Measurements from ENCODE around the gene PRRT1B. TPM values are rescaled to one million over a fixed set of nuclear protein-coding genes. Genes with fewer than 3 reads are reported as not detected.

PRRT1B gene
- polyA plus RNA-seq, 2 of the 4 experiments (the other 2 are of a cell fraction) = 0.79 to 0.80 TPM

GRCh38 chr9:131543141-131543540, 2.2 kb upstream of the PRRT1B start:
- CTCF ChIA-PET = interaction anchor here (0.7 to 1.8 kb wide), 4 partner anchors 7 to 212 kb away, joined by 3 to 4 read pairs (median 4); partner anchors contain the start of gene RAPGEF1
- no peak overlapping the region for H3K27ac ChIP-seq
- WGBS (ENCODE audit: missing lambda C conversion rate) = 63% methylated on average over 6 of the region's 6 CpGs
- no peak overlapping the region for H3K4me2 ChIP-seq
- POLR2A ChIA-PET = no interaction called here
- no peak for DNase-seq (ENCODE audit: low read depth in 1 of 2, low spot score in 1 of 2)
- H3K4me3 ChIP-seq = no peak overlapping the region
- no peak for FAIRE-seq
- ATAC-seq = no peak
- H3K4me1 ChIP-seq = peaks cover 9% of the 10 kb centered on the region; the same call in 1 of the 3 replicates
- TF ChIP-seq KDM5A (IDR thresholded peaks at IDR 0.05) (no peak), HOXA7 (CRISPR knock-in tag; IDR thresholded peaks at IDR 0.05) (no peak), CEBPB (IDR thresholded peaks at IDR 0.05) (no peak), FOXS1 (CRISPR knock-in tag; IDR thresholded peaks at IDR 0.05) (no peak), HOXB13 (CRISPR knock-in tag; IDR thresholded peaks at IDR 0.05; ENCODE audit: low read depth) (no peak), ELK1 (IDR thresholded peaks at IDR 0.05; ENCODE audit: low read depth, low read length) (no peak), SREBF2 (IDR thresholded peaks at IDR 0.05) (no peak), GATA3 (IDR thresholded peaks at IDR 0.05; ENCODE audit: borderline replicate concordance) (no peak), CHD4 (IDR thresholded peaks at IDR 0.05; ENCODE audit: borderline replicate concordance) (no peak), RFX5 (IDR thresholded peaks at IDR 0.05) (no peak), KDM1A (IDR thresholded peaks at IDR 0.05; ENCODE audit: low read depth) (no peak), EHF (CRISPR knock-in tag; IDR thresholded peaks at IDR 0.05) (no peak), CBX8 (IDR thresholded peaks at IDR 0.05) (no peak), RARB (CRISPR knock-in tag; IDR thresholded peaks at IDR 0.05) (no peak)
- TF ChIP-seq, protein P1, sequence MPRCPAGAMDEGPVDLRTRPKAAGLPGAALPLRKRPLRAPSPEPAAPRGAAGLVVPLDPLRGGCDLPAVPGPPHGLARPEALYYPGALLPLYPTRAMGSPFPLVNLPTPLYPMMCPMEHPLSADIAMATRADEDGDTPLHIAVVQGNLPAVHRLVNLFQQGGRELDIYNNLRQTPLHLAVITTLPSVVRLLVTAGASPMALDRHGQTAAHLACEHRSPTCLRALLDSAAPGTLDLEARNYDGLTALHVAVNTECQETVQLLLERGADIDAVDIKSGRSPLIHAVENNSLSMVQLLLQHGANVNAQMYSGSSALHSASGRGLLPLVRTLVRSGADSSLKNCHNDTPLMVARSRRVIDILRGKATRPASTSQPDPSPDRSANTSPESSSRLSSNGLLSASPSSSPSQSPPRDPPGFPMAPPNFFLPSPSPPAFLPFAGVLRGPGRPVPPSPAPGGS (IDR thresholded peaks at IDR 0.05) = no peak
- H3K9me3 ChIP-seq = peaks cover 34% of the 10 kb centered on the region

GRCh38 chr9:131545786-131546335, 538 bp downstream of the PRRT1B start:
- 2% methylated on average over 20 of the region's 30 CpGs for WGBS (ENCODE audit: missing lambda C conversion rate)
- H3K9me3 ChIP-seq = peaks cover 33% of the 10 kb centered on the region
- TF ChIP-seq RAD21 (conservative IDR thresholded peaks at IDR 0.05 in 1 of 2, IDR thresholded peaks at IDR 0.05 in 1 of 2) (no peak), RARB (CRISPR knock-in tag; IDR thresholded peaks at IDR 0.05) (no peak), FOSL2 (IDR thresholded peaks at IDR 0.05) (no peak), FOSL2 (CRISPR knock-in tag; IDR thresholded peaks at IDR 0.05) (no peak), NR3C1 (IDR thresholded peaks at IDR 0.05) (no peak), ZSCAN20 (CRISPR knock-in tag; IDR thresholded peaks at IDR 0.05) (no peak), ZFP36 (IDR thresholded peaks at IDR 0.05; ENCODE audit: borderline replicate concordance, partially characterized antibody) (no peak), BHLHE40 (IDR thresholded peaks at IDR 0.05; ENCODE audit: low read depth, low read length) (no peak), FOXS1 (CRISPR knock-in tag; IDR thresholded peaks at IDR 0.05) (no peak), EP300 (IDR thresholded peaks at IDR 0.05) (no peak), EHF (CRISPR knock-in tag; IDR thresholded peaks at IDR 0.05) (no peak), HOXB13 (CRISPR knock-in tag; IDR thresholded peaks at IDR 0.05; ENCODE audit: low read depth) (no peak), RFX5 (IDR thresholded peaks at IDR 0.05) (no peak), HOXA7 (CRISPR knock-in tag; IDR thresholded peaks at IDR 0.05) (no peak), USF2 (IDR thresholded peaks at IDR 0.05) (no peak), ZNF302 (CRISPR knock-in tag; IDR thresholded peaks at IDR 0.05) (no peak), CHD4 (IDR thresholded peaks at IDR 0.05; ENCODE audit: borderline replicate concordance) (no peak)
- TF ChIP-seq, protein P2, sequence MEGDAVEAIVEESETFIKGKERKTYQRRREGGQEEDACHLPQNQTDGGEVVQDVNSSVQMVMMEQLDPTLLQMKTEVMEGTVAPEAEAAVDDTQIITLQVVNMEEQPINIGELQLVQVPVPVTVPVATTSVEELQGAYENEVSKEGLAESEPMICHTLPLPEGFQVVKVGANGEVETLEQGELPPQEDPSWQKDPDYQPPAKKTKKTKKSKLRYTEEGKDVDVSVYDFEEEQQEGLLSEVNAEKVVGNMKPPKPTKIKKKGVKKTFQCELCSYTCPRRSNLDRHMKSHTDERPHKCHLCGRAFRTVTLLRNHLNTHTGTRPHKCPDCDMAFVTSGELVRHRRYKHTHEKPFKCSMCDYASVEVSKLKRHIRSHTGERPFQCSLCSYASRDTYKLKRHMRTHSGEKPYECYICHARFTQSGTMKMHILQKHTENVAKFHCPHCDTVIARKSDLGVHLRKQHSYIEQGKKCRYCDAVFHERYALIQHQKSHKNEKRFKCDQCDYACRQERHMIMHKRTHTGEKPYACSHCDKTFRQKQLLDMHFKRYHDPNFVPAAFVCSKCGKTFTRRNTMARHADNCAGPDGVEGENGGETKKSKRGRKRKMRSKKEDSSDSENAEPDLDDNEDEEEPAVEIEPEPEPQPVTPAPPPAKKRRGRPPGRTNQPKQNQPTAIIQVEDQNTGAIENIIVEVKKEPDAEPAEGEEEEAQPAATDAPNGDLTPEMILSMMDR (IDR thresholded peaks at IDR 0.05) = no peak
- TF ChIP-seq, protein P3, sequence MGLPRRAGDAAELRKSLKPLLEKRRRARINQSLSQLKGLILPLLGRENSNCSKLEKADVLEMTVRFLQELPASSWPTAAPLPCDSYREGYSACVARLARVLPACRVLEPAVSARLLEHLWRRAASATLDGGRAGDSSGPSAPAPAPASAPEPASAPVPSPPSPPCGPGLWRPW (IDR thresholded peaks at IDR 0.05) = no peak
- TF ChIP-seq, protein P4, sequence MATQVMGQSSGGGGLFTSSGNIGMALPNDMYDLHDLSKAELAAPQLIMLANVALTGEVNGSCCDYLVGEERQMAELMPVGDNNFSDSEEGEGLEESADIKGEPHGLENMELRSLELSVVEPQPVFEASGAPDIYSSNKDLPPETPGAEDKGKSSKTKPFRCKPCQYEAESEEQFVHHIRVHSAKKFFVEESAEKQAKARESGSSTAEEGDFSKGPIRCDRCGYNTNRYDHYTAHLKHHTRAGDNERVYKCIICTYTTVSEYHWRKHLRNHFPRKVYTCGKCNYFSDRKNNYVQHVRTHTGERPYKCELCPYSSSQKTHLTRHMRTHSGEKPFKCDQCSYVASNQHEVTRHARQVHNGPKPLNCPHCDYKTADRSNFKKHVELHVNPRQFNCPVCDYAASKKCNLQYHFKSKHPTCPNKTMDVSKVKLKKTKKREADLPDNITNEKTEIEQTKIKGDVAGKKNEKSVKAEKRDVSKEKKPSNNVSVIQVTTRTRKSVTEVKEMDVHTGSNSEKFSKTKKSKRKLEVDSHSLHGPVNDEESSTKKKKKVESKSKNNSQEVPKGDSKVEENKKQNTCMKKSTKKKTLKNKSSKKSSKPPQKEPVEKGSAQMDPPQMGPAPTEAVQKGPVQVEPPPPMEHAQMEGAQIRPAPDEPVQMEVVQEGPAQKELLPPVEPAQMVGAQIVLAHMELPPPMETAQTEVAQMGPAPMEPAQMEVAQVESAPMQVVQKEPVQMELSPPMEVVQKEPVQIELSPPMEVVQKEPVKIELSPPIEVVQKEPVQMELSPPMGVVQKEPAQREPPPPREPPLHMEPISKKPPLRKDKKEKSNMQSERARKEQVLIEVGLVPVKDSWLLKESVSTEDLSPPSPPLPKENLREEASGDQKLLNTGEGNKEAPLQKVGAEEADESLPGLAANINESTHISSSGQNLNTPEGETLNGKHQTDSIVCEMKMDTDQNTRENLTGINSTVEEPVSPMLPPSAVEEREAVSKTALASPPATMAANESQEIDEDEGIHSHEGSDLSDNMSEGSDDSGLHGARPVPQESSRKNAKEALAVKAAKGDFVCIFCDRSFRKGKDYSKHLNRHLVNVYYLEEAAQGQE (IDR thresholded peaks at IDR 0.05) = no peak
- H3K4me1 ChIP-seq = peaks cover 9% of the 10 kb centered on the region; the same call in 1 of the 3 replicates
- POLR2A ChIA-PET = interaction anchor here (0.7 kb wide), 1 partner anchor 14 kb away, joined by 3 read pairs; the partner anchor contains the start of gene UCK1
- H3K27ac ChIP-seq = peak overlapping the region; percentile 55 to 88
- no peak for FAIRE-seq
- H3K4me3 ChIP-seq = peak overlapping the region; percentile 48
- CTCF ChIA-PET = interaction anchor here (1.1 to 1.9 kb wide), 6 partner anchors 13 to 196 kb away, joined by 3 to 7 read pairs (median 4); no protein-coding TSS in a partner anchor
- ATAC-seq = peak; percentile 73
- peak overlapping the region; percentile 77 for H3K4me2 ChIP-seq
- peak in 1 of 2 experiments; percentile 46 for DNase-seq (ENCODE audit: low read depth in 1 of 2, low spot score in 1 of 2)
